IPS-15b (cell line): Measurements from ENCODE around the gene CLIC5.
A peak's percentile ranks its signal among the peaks of the same experiment; 100 is the strongest.

ENCODE experiments used
- H3K27me3 ChIP-seq: one replicate; pipeline ENCODE4 v1.6.1; 2013; ENCODE audit warnings: low read length; ENCODE audit not compliant: control insufficient read depth, insufficient read depth
- H3K36me3 ChIP-seq: one replicate; pipeline ENCODE4 v1.6.1; 2013; ENCODE audit warnings: low read length; ENCODE audit not compliant: control insufficient read depth, insufficient read depth
- H3K4me1 ChIP-seq: one replicate; pipeline ENCODE4 v1.6.1; 2013; ENCODE audit warnings: mild to moderate bottlenecking, low read length; ENCODE audit not compliant: control insufficient read depth, insufficient read depth
- H3K4me3 ChIP-seq: one replicate; pipeline ENCODE4 v1.5.1; 2013; ENCODE audit warnings: low read depth, low read length
- H3K9ac ChIP-seq: one replicate; pipeline ENCODE4 v1.6.1; 2013; ENCODE audit warnings: low read depth, mild to moderate bottlenecking, low read length
- H3K9me3 ChIP-seq: one replicate; pipeline ENCODE4 v1.6.1; 2013; ENCODE audit warnings: mild to moderate bottlenecking, low read length; ENCODE audit not compliant: control insufficient read depth, insufficient read depth

The CLIC5 gene

GRCh38 chr6:46029602-46030001, 13.9 kb upstream of the CLIC5 start:
- Histone ChIP-seq H3K27me3 (no peaks in the 10 kb centered on the region), H3K9ac (no peak overlapping the region), H3K4me1 (no peaks in the 10 kb centered on the region), H3K9me3 (no peaks in the 10 kb centered on the region), H3K36me3 (no peaks in the 10 kb centered on the region), H3K4me3 (no peak overlapping the region)

- no peak overlapping the region for H3K4me3 ChIP-seq
- H3K4me1 ChIP-seq, result no peaks in the 10 kb centered on the region
- H3K9me3 ChIP-seq, result no peaks in the 10 kb centered on the region
- H3K9ac ChIP-seq, result no peak overlapping the region
- H3K36me3 ChIP-seq, result no peaks in the 10 kb centered on the region
- no peaks in the 10 kb centered on the region for H3K27me3 ChIP-seq
Observed at GRCh38 chr6:46026307-46026706, 10.6 kb upstream of the CLIC5 start.

GRCh38 chr6:46025573-46025972, 9.9 kb upstream of the CLIC5 start:
- Histone ChIP-seq H3K4me1 (no peaks in the 10 kb centered on the region), H3K27me3 (no peaks in the 10 kb centered on the region), H3K36me3 (no peaks in the 10 kb centered on the region), H3K9me3 (no peaks in the 10 kb centered on the region), H3K9ac (no peak overlapping the region), H3K4me3 (no peak overlapping the region)

- H3K36me3 ChIP-seq, result no peaks in the 10 kb centered on the region
- no peaks in the 10 kb centered on the region for H3K27me3 ChIP-seq
- no peak overlapping the region for H3K9ac ChIP-seq
- no peak overlapping the region for H3K4me3 ChIP-seq
- H3K9me3 ChIP-seq, result no peaks in the 10 kb centered on the region
- no peaks in the 10 kb centered on the region for H3K4me1 ChIP-seq
Observed at GRCh38 chr6:46024124-46024769, 8.6 kb upstream of the CLIC5 start.

GRCh38 chr6:46023216-46023915, 7.7 kb upstream of the CLIC5 start:
- no peaks in the 10 kb centered on the region for H3K4me1 ChIP-seq
- no peaks in the 10 kb centered on the region for H3K27me3 ChIP-seq
- no peak overlapping the region for H3K4me3 ChIP-seq
- H3K9ac ChIP-seq, result no peak overlapping the region
- H3K36me3 ChIP-seq, result no peaks in the 10 kb centered on the region
- H3K9me3 ChIP-seq, result no peaks in the 10 kb centered on the region

- Histone ChIP-seq H3K4me3 (no peak overlapping the region), H3K4me1 (no peaks in the 10 kb centered on the region), H3K9me3 (no peaks in the 10 kb centered on the region), H3K27me3 (peaks cover 10% of the 10 kb centered on the region), H3K36me3 (no peaks in the 10 kb centered on the region), H3K9ac (no peak overlapping the region)
Observed at GRCh38 chr6:46022106-46022948, 6.7 kb upstream of the CLIC5 start.

- Histone ChIP-seq H3K4me3 (no peak overlapping the region), H3K36me3 (no peaks in the 10 kb centered on the region), H3K4me1 (peaks cover 10% of the 10 kb centered on the region), H3K9ac (no peak overlapping the region), H3K27me3 (peaks cover 29% of the 10 kb centered on the region), H3K9me3 (no peaks in the 10 kb centered on the region)
Observed at GRCh38 chr6:46017726-46018125, 2.1 kb upstream of the CLIC5 start.

GRCh38 chr6:46016063-46016608, 476 bp upstream of the CLIC5 start:
- Histone ChIP-seq H3K9me3 (no peaks in the 10 kb centered on the region), H3K36me3 (no peaks in the 10 kb centered on the region), H3K9ac (no peak overlapping the region), H3K27me3 (peaks cover 31% of the 10 kb centered on the region), H3K4me1 (peaks cover 13% of the 10 kb centered on the region), H3K4me3 (peak overlapping the region; percentile 62)

GRCh38 chr6:46014511-46015118, 1.0 kb downstream of the CLIC5 start:
- H3K27me3 ChIP-seq, result peaks cover 31% of the 10 kb centered on the region
- peaks cover 13% of the 10 kb centered on the region for H3K4me1 ChIP-seq
- no peaks in the 10 kb centered on the region for H3K36me3 ChIP-seq
- H3K9ac ChIP-seq, result no peak overlapping the region
- no peaks in the 10 kb centered on the region for H3K9me3 ChIP-seq
- H3K4me3 ChIP-seq, result peak overlapping the region; percentile 62

- Histone ChIP-seq H3K4me1 (peaks cover 13% of the 10 kb centered on the region), H3K36me3 (no peaks in the 10 kb centered on the region), H3K9me3 (no peaks in the 10 kb centered on the region), H3K4me3 (peak overlapping the region; percentile 62), H3K27me3 (peaks cover 31% of the 10 kb centered on the region), H3K9ac (no peak overlapping the region)
Observed at GRCh38 chr6:46014046-46014445, 1.6 kb downstream of the CLIC5 start.

GRCh38 chr6:46013639-46014038, 2.0 kb downstream of the CLIC5 start:
- H3K27me3 ChIP-seq, result peaks cover 31% of the 10 kb centered on the region

More at GRCh38 chr6:46013639-46014038, 2.0 kb downstream of the CLIC5 start:
- H3K9ac ChIP-seq, result no peak overlapping the region
- H3K4me1 ChIP-seq, result peaks cover 13% of the 10 kb centered on the region
- H3K9me3 ChIP-seq, result no peaks in the 10 kb centered on the region
- H3K36me3 ChIP-seq, result no peaks in the 10 kb centered on the region
- no peak overlapping the region for H3K4me3 ChIP-seq
